Measurements from ENCODE around the gene PHLPP1.

PHLPP1 gene

GRCh38 chr18:62741118-62741566 is 25.8 kb downstream of the PHLPP1 start:
- peak in 1 of 2 donors; percentile 48 for DNase-seq (ENCODE audit: low read depth in 1 of 2, low spot score in 1 of 2)

- DNase-seq (ENCODE audit: low read depth in 1 of 2, low spot score in 1 of 2): no peak
Observed at GRCh38 chr18:62741584-62741983, 26.2 kb downstream of the PHLPP1 start.

- DNase-seq (ENCODE audit: low read depth in 1 of 2, low spot score in 1 of 2): no peak
Observed at GRCh38 chr18:62744076-62744968, 29.0 kb downstream of the PHLPP1 start.

GRCh38 chr18:62745089-62745751 is 29.9 kb downstream of the PHLPP1 start:
- DNase-seq (ENCODE audit: low read depth in 1 of 2, low spot score in 1 of 2): no peak

- DNase-seq (ENCODE audit: low read depth in 1 of 2, low spot score in 1 of 2): no peak
Observed at GRCh38 chr18:62749389-62749788, 34.0 kb downstream of the PHLPP1 start.

GRCh38 chr18:62751341-62751821 is 36.0 kb downstream of the PHLPP1 start:
- DNase-seq (ENCODE audit: low read depth in 1 of 2, low spot score in 1 of 2): no peak

- DNase-seq (ENCODE audit: low read depth in 1 of 2, low spot score in 1 of 2): no peak
Observed at GRCh38 chr18:62751977-62752376, 36.6 kb downstream of the PHLPP1 start.

GRCh38 chr18:62754026-62754425 is 38.7 kb downstream of the PHLPP1 start:
- DNase-seq (ENCODE audit: low read depth in 1 of 2, low spot score in 1 of 2): no peak

- DNase-seq (ENCODE audit: low read depth in 1 of 2, low spot score in 1 of 2): no peak
Observed at GRCh38 chr18:62755454-62755853, 40.1 kb downstream of the PHLPP1 start.

- DNase-seq (ENCODE audit: low read depth in 1 of 2, low spot score in 1 of 2): no peak
Observed at GRCh38 chr18:62755946-62756345, 40.6 kb downstream of the PHLPP1 start.

GRCh38 chr18:62757399-62758010 is 42.2 kb downstream of the PHLPP1 start:
- no peak for DNase-seq (ENCODE audit: low read depth in 1 of 2, low spot score in 1 of 2)

GRCh38 chr18:62758591-62758990 is 43.2 kb downstream of the PHLPP1 start:
- DNase-seq (ENCODE audit: low read depth in 1 of 2, low spot score in 1 of 2): no peak

- no peak for DNase-seq (ENCODE audit: low read depth in 1 of 2, low spot score in 1 of 2)
Observed at GRCh38 chr18:62759704-62760402, 44.5 kb downstream of the PHLPP1 start.

- DNase-seq (ENCODE audit: low read depth in 1 of 2, low spot score in 1 of 2): no peak
Observed at GRCh38 chr18:62760403-62760734, 45.0 kb downstream of the PHLPP1 start.

- DNase-seq (ENCODE audit: low read depth in 1 of 2, low spot score in 1 of 2): no peak
Observed at GRCh38 chr18:62763101-62763521, 47.8 kb downstream of the PHLPP1 start.

GRCh38 chr18:62766266-62766665 is 50.9 kb downstream of the PHLPP1 start:
- DNase-seq (ENCODE audit: low read depth in 1 of 2, low spot score in 1 of 2): no peak

- DNase-seq (ENCODE audit: low read depth in 1 of 2, low spot score in 1 of 2): no peak
Observed at GRCh38 chr18:62767321-62767720, 52.0 kb downstream of the PHLPP1 start.

- no peak for DNase-seq (ENCODE audit: low read depth in 1 of 2, low spot score in 1 of 2)
Observed at GRCh38 chr18:62767836-62768557, 52.7 kb downstream of the PHLPP1 start.

GRCh38 chr18:62768558-62768943 is 53.2 kb downstream of the PHLPP1 start:
- DNase-seq (ENCODE audit: low read depth in 1 of 2, low spot score in 1 of 2): no peak

- DNase-seq (ENCODE audit: low read depth in 1 of 2, low spot score in 1 of 2): no peak
Observed at GRCh38 chr18:62769216-62769615, 53.9 kb downstream of the PHLPP1 start.

Measured in activated CD4-positive, alpha-beta T cell treated with anti-CD3 and anti-CD28 coated beads, Interleukin-2, amount 50 U/mL, for 24 hours (primary cell).